B cell (primary cell): ENCODE results near the gene PARN. TPM values are rescaled to one million over a fixed set of nuclear protein-coding genes. Genes with fewer than 3 reads are reported as not detected.

Experiments used
- ATAC-seq: fragments of 200-7000 bp; cut with Tn5 transposase; one replicate; pipeline ENCODE4 v1.10.0; 2021; ENCODE audit warnings: low read depth, mild to moderate bottlenecking, moderate number of reproducible peaks, moderate library complexity
- CTCF ChIA-PET: fragments of 350-600 bp; sonication (Branson Sonifier 250); formaldehyde crosslinking; loops from one replicate; lab custom pipeline; 2021; ENCODE audit warnings: antibody characterized with exemption, inconsistent platforms; lab: Charles Lee
- POLR2A ChIA-PET: fragments of 350-600 bp; sonication (Branson Sonifier 250); formaldehyde crosslinking; loops from one replicate; lab custom pipeline; 2021; ENCODE audit warnings: antibody characterized with exemption; lab: Charles Lee
- DNase-seq: peaks from one replicate; pipeline ENCODE4 v3.0.0; 2013
- H2AFZ ChIP-seq: 2 replicates; pipeline ENCODE4 v1.6.1; 2012; ENCODE audit warnings: mild to moderate bottlenecking, low read depth, low read length; ENCODE audit not compliant: insufficient read depth, poor library complexity, severe bottlenecking
- H3K27ac ChIP-seq, 2 donors: 1 replicate in 1 of 2; 2 replicates in 1 of 2; pipeline ENCODE4 v1.5.1; 2012 to 2013; ENCODE audit warnings: low read length in 2 of 2, mild to moderate bottlenecking in 2 of 2, moderate library complexity in 1 of 2
- H3K27me3 ChIP-seq, 4 experiments: fragments of 200-600 bp in 1 of 4; sonication (generic) in 1 of 4; replicated peaks in 1 of 4; 1 replicate in 2 of 4; 2 replicates in 2 of 4; pipeline versions ENCODE4 v1.6.1 to v1.7.0; 2013 to 2016; ENCODE audit warnings: low read length in 3 of 4, mild to moderate bottlenecking in 2 of 4, mixed read lengths in 1 of 4, moderate library complexity in 1 of 4; ENCODE audit not compliant: insufficient read depth in 4 of 4, control insufficient read depth in 3 of 4; ENCODE audit errors: control extremely low read depth in 1 of 4
- H3K36me3 ChIP-seq, 2 experiments: replicated peaks in 1 of 2; 1 replicate in 1 of 2; 2 replicates in 1 of 2; pipeline versions ENCODE4 v1.6.1 to v1.7.1; 2013; ENCODE audit warnings: low read length in 1 of 2; ENCODE audit not compliant: insufficient read depth in 2 of 2, control insufficient read depth in 1 of 2; ENCODE audit errors: control extremely low read depth in 1 of 2, extremely low read depth in 1 of 2
- H3K4me1 ChIP-seq, 2 donors: fragments of 200-600 bp in 1 of 2; sonication (generic) in 1 of 2; 1 replicate in 1 of 2; 2 replicates in 1 of 2; pipeline versions ENCODE4 v1.5.1 to v1.6.1; 2013 to 2017; ENCODE audit warnings: low read length in 2 of 2; ENCODE audit not compliant: control insufficient read depth in 2 of 2, insufficient read depth in 2 of 2
- H3K4me2 ChIP-seq: replicated peaks from 2 replicates; pipeline ENCODE3; 2012; ENCODE audit warnings: mild to moderate bottlenecking, low read depth, low read length; ENCODE audit not compliant: poor library complexity, severe bottlenecking
- H3K4me3 ChIP-seq, 5 experiments: fragments of 200-600 bp in 1 of 5; sonication (generic) in 1 of 5; 1 replicate in 3 of 5; 2 replicates in 2 of 5; pipeline versions ENCODE4 v1.5.1 to v1.7.0; 2011 to 2016; ENCODE audit warnings: low read length in 4 of 5, mild to moderate bottlenecking in 4 of 5, low read depth in 2 of 5, control low read depth in 1 of 5, moderate library complexity in 1 of 5; ENCODE audit not compliant: insufficient read depth in 1 of 5; ENCODE audit errors: control extremely low read depth in 1 of 5, extremely low read depth in 1 of 5
- H3K79me2 ChIP-seq: fragments of 200-600 bp; sonication (generic); one replicate; pipeline ENCODE4 v1.6.0; 2016; ENCODE audit warnings: low read length; ENCODE audit not compliant: control insufficient read depth, insufficient read depth
- H3K9ac ChIP-seq: fragments of 200-600 bp; sonication (generic); 2 replicates; pipeline ENCODE4 v1.6.1; 2017; ENCODE audit warnings: mild to moderate bottlenecking, low read length, moderate library complexity
- H3K9me3 ChIP-seq, 3 donors: one replicate each; pipeline versions ENCODE4 v1.6.1 to v1.7.1; 2013; ENCODE audit warnings: low read length in 2 of 3; ENCODE audit not compliant: control insufficient read depth in 2 of 3, insufficient read depth in 1 of 3; ENCODE audit errors: control extremely low read depth in 1 of 3
- H4K20me1 ChIP-seq: 2 replicates; pipeline ENCODE4 v1.6.0; 2012; ENCODE audit warnings: mild to moderate bottlenecking, low read length; ENCODE audit not compliant: insufficient read depth, control insufficient read depth, poor library complexity, severe bottlenecking
- H3K27ac Mint-ChIP-seq: one replicate; pipeline ENCODE4 v1.8.0; 2021; ENCODE audit warnings: mixed read lengths
- H3K27me3 Mint-ChIP-seq: one replicate; pipeline ENCODE4 v1.8.0; 2021; ENCODE audit warnings: mixed read lengths
- H3K4me1 Mint-ChIP-seq: one replicate; pipeline ENCODE4 v1.8.0; 2021; ENCODE audit warnings: mixed read lengths
- H3K4me3 Mint-ChIP-seq: one replicate; pipeline ENCODE4 v1.8.0; 2021; ENCODE audit warnings: mixed read lengths
- H3K9me3 Mint-ChIP-seq: one replicate; pipeline ENCODE4 v1.8.0; 2022; ENCODE audit warnings: mixed read lengths; ENCODE audit not compliant: insufficient read depth
- EZH2 ChIP-seq: IDR thresholded peaks from 2 replicates; pipeline ENCODE4 v1.6.1; 2012; ENCODE audit warnings: borderline replicate concordance, low read depth, mild to moderate bottlenecking, moderate library complexity, low read length; ENCODE audit not compliant: insufficient read depth, poor library complexity, severe bottlenecking
- WGBS: methylation state at CpG from one replicate; pipeline ENCODE4 v1.1.5; 2013; ENCODE audit warnings: missing lambda C conversion rate; ENCODE audit not compliant: insufficient coverage; 5-methylcytosine and 5-hydroxymethylcytosine counted together
- intact Hi-C: fragments of 100-400 bp; cut with micrococcal nuclease; formaldehyde crosslinking; loops from one replicate; pipeline ENCODE4 v1.10.0; 2022
- polyA plus RNA-seq: library from polyadenylated mRNA; depleted of rRNA; stranded (reverse); fragments of >200 nt; gene quantifications from 2 replicates; pipeline ENCODE4 v1.2.3, GENCODE V29; 2012
- total RNA-seq, 2 donors: library from RNA; stranded (reverse); fragments of 120-200 nt in 1 of 2; gene quantifications; 1 replicate in 1 of 2; 2 replicates in 1 of 2; pipeline versions ENCODE4 v1.2.3 to v1.2.4, GENCODE V29; 2013 to 2022
- TF ChIP-seq, protein P1 (sequence below): fragments of 200-600 bp; IDR thresholded peaks from one replicate; pipeline ENCODE4 v1.8.0; 2022; ENCODE audit warnings: antibody characterized with exemption, mild to moderate bottlenecking

Gene PARN
- total and polyA plus RNA-seq, 2 donors (not counting 1 experiment from before 2014, with no cell fraction given), result 25.3 to 62.2 TPM

DNA sequence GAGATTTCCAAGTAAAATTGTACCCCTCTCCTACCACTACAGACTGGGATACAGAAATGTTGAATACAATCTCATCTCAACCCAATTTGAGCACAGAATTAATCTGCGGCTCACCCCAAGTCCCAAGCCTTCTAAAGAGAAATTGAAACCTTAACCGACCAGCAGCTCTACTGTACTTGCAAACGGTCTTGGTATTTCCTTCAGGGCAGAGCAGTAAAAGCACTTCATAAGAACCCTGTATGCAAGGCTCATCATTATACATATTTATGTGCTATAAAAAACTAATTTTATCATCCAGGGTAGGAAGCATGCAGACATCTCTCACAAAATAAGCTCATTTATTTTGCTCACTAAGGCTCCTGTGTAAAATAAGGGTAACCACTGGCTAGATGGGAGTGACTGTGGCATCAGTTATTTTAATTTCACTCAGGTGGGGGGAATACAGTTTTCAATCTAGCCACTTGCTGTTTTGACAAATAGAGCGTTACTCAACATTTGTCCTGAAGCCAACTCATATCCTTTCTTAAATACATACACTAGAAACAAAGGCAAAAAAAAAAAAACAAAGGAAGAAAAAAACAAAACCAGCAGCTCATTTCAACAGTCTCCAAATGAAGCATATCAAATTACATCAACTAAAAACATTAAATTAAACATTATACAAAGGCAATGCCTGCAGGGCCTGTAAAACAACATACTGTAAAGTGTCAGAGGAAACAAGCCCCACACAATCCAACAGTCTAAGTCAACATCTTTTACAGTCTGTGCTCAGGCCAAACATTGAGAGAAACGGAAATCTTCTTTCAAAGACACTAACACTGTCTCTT lies 65.0 kb downstream of the PARN start:
- no peaks in the 10 kb centered on the region for H3K4me1 ChIP-seq
- no peaks in the 10 kb centered on the region for H3K27me3 ChIP-seq
- H3K9ac ChIP-seq, result no peak overlapping the region
- H4K20me1 ChIP-seq, result peaks cover 8% of the 10 kb centered on the region
- no peaks in the 10 kb centered on the region for H3K9me3 ChIP-seq
- Mint-ChIP-seq H3K27me3 (no peaks in the 10 kb centered on the region), H3K9me3 (no peaks in the 10 kb centered on the region), H3K4me3 (no peak overlapping the region), H3K27ac (no peak overlapping the region), H3K4me1 (no peaks in the 10 kb centered on the region)
- no peak overlapping the region for H3K4me2 ChIP-seq
- CTCF ChIA-PET, result interaction anchor here (0.5 to 0.8 kb wide), 2 partner anchors 63 to 264 kb away, joined by 3 read pairs; no protein-coding TSS in a partner anchor
- H3K79me2 ChIP-seq, result no peaks in the 10 kb centered on the region
- H3K36me3 ChIP-seq, result peaks cover 0 to 25% of the 10 kb centered on the region in 2 experiments
- no peak for TF ChIP-seq EZH2
- TF ChIP-seq, protein P1, sequence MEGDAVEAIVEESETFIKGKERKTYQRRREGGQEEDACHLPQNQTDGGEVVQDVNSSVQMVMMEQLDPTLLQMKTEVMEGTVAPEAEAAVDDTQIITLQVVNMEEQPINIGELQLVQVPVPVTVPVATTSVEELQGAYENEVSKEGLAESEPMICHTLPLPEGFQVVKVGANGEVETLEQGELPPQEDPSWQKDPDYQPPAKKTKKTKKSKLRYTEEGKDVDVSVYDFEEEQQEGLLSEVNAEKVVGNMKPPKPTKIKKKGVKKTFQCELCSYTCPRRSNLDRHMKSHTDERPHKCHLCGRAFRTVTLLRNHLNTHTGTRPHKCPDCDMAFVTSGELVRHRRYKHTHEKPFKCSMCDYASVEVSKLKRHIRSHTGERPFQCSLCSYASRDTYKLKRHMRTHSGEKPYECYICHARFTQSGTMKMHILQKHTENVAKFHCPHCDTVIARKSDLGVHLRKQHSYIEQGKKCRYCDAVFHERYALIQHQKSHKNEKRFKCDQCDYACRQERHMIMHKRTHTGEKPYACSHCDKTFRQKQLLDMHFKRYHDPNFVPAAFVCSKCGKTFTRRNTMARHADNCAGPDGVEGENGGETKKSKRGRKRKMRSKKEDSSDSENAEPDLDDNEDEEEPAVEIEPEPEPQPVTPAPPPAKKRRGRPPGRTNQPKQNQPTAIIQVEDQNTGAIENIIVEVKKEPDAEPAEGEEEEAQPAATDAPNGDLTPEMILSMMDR, result no peak
- no peak overlapping the region for H3K27ac ChIP-seq
- POLR2A ChIA-PET, result no interaction called here
- no peak overlapping the region for H3K4me3 ChIP-seq
- intact Hi-C loops, result no loop called here
- DNase-seq, result no peak
- no peak for ATAC-seq
- WGBS, result 94% methylated on average over 3 of the region's 5 CpGs
- no peak overlapping the region for H2AFZ ChIP-seq

DNA sequence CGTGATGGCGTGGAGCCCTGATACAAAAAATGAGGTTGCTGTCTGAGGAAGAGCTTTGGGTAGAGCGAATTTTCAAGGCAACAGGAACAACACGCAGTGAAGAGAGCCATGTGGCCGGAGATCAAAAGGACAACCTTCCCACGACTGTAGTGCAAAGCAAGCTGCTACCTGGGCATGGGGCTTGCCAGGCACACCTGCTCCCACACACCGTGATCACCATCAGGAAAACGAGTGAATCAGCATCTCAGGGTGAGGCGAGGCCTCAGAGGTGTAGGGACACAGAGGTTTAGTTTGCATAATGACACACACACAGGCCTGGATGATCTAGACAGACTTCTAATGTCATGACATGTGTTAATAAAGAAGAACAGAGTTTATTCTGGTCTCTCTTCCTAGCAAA lies 65.7 kb downstream of the PARN start:
- Mint-ChIP-seq H3K27me3 (no peaks in the 10 kb centered on the region), H3K4me1 (no peaks in the 10 kb centered on the region), H3K9me3 (no peaks in the 10 kb centered on the region), H3K4me3 (no peak overlapping the region), H3K27ac (no peak overlapping the region)
- H3K4me2 ChIP-seq, result no peak overlapping the region
- intact Hi-C loops, result no loop called here
- H3K27ac ChIP-seq, result no peak overlapping the region
- H3K9ac ChIP-seq, result no peak overlapping the region
- WGBS, result 97% methylated on average over 7 of the region's 9 CpGs
- ChIA-PET CTCF (interaction anchor here (0.5 to 0.8 kb wide), 2 partner anchors 64 to 264 kb away, joined by 3 read pairs; no protein-coding TSS in a partner anchor), POLR2A (no interaction called here)
- H3K36me3 ChIP-seq, result peaks cover 0 to 25% of the 10 kb centered on the region in 2 experiments
- ATAC-seq, result no peak
- no peak for DNase-seq
- H4K20me1 ChIP-seq, result peaks cover 8% of the 10 kb centered on the region
- H3K4me3 ChIP-seq, result no peak overlapping the region
- H3K27me3 ChIP-seq, result no peaks in the 10 kb centered on the region
- H3K9me3 ChIP-seq, result no peaks in the 10 kb centered on the region
- H3K4me1 ChIP-seq, result no peaks in the 10 kb centered on the region
- no peak for TF ChIP-seq EZH2
- TF ChIP-seq, protein P1, result no peak
- H2AFZ ChIP-seq, result no peak overlapping the region
- H3K79me2 ChIP-seq, result no peaks in the 10 kb centered on the region
